HepG2 (cell line): ENCODE results near the gene TOR4A. TPM values are rescaled to one million over a fixed set of nuclear protein-coding genes. Genes with fewer than 3 reads are reported as not detected.
A peak's percentile ranks its signal among the peaks of the same experiment; 100 is the strongest.

Experiments used
- AGO2 ChIP-seq: fragments of 200-400 bp; formaldehyde crosslinking; optimal IDR thresholded peaks from 2 replicates; pipeline ENCODE3; 2017; ENCODE audit warnings: mild to moderate bottlenecking, low read depth, low read length, moderate library complexity
- KDM2A ChIP-seq: sonication (generic); formaldehyde crosslinking; IDR thresholded peaks from 2 replicates; pipeline ENCODE4 v1.4.0; 2020; ENCODE audit warnings: low read depth, missing genetic modification reagents, borderline replicate concordance
- NCOR1 ChIP-seq: fragments of 200-600 bp; sonication (generic); IDR thresholded peaks from 2 replicates; pipeline ENCODE4 v1.7.0; 2017; ENCODE audit warnings: antibody characterized with exemption, low read length, borderline replicate concordance
- RNF2 ChIP-seq: fragments of 450-650 bp; conservative IDR thresholded peaks from 2 replicates; pipeline ENCODE4 v1.6.1; 2016; ENCODE audit warnings: low read depth
- SAP130 ChIP-seq: IDR thresholded peaks from 2 replicates; pipeline ENCODE4 v1.6.1; 2016; ENCODE audit warnings: low read depth
- ZBTB7A ChIP-seq: sonication (generic); formaldehyde crosslinking; IDR thresholded peaks from 2 replicates; pipeline ENCODE4 v1.8.0; 2022; ENCODE audit warnings: mild to moderate bottlenecking, missing genetic modification reagents
- ZNF484 ChIP-seq: sonication (generic); formaldehyde crosslinking; IDR thresholded peaks from 2 replicates; pipeline ENCODE4 v1.5.1; 2020; ENCODE audit warnings: mild to moderate bottlenecking, low read depth, missing genetic modification reagents, borderline replicate concordance
- ZNF564 ChIP-seq: sonication (generic); formaldehyde crosslinking; IDR thresholded peaks from 2 replicates; pipeline ENCODE4 v1.8.1; 2023; ENCODE audit warnings: mild to moderate bottlenecking, missing genetic modification reagents
- ZNF614 ChIP-seq: IDR thresholded peaks from 2 replicates; pipeline ENCODE4 v1.6.1; 2018; ENCODE audit warnings: missing biosample characterization, missing genetic modification reagents, inconsistent platforms, borderline replicate concordance
- ZNF652 ChIP-seq: IDR thresholded peaks from 2 replicates; pipeline ENCODE4 v1.6.1; 2016; ENCODE audit warnings: low read depth, borderline replicate concordance
- ZNF766 ChIP-seq: sonication (generic); formaldehyde crosslinking; IDR thresholded peaks from 2 replicates; pipeline ENCODE4 v1.5.0; 2020; ENCODE audit warnings: missing genetic modification reagents, borderline replicate concordance
- ZSCAN21 ChIP-seq: sonication (generic); formaldehyde crosslinking; IDR thresholded peaks from 2 replicates; pipeline ENCODE4 v1.8.0; 2022; ENCODE audit warnings: mild to moderate bottlenecking, missing genetic modification reagents, moderate library complexity, borderline replicate concordance
- polyA plus RNA-seq, 8 experiments: library from polyadenylated mRNA; depleted of rRNA in 3 of 8; stranded (reverse) in 7 of 8; unstranded in 1 of 8; fragments of >200 nt; fragmentation: Illumina TruSeq in 4 of 8; extraction: Trizol in 4 of 8; gene quantifications; 2 replicates each; pipeline versions ENCODE4 v1.2.1 to v1.2.3, GENCODE V29; 2011 to 2016; ENCODE audit warnings: low read depth in 4 of 8, missing spikeins in 1 of 8, mixed read lengths in 1 of 8; ENCODE audit not compliant: insufficient read depth in 1 of 8
- total RNA-seq, 5 experiments: library from RNA; depleted of rRNA; stranded (reverse); fragments of >200 nt; fragmentation: Illumina TruSeq; extraction: Trizol; gene quantifications; 2 replicates each; pipeline ENCODE4 v1.2.3, GENCODE V29; 2016; ENCODE audit warnings: low read depth in 1 of 5
- TF ChIP-seq, protein P1 (sequence below), 2 experiments: fragments of 450-650 bp in 1 of 2; sonication (generic) in 1 of 2; formaldehyde crosslinking in 1 of 2; IDR thresholded peaks; 2 replicates each; pipeline versions ENCODE4 v1.6.1 to v1.8.0; 2016 to 2022; ENCODE audit warnings: antibody characterized with exemption in 1 of 2, mild to moderate bottlenecking in 1 of 2, missing genetic modification reagents in 1 of 2
- TF ChIP-seq, protein P2 (sequence below): sonication (generic); formaldehyde crosslinking; IDR thresholded peaks from 2 replicates; pipeline ENCODE4; 2020; ENCODE audit warnings: missing genetic modification reagents, mild to moderate bottlenecking, borderline replicate concordance
- TF ChIP-seq, protein P3 (sequence below): IDR thresholded peaks from 2 replicates; pipeline ENCODE4 v1.6.1; 2016; ENCODE audit warnings: low read depth, borderline replicate concordance
- TF ChIP-seq, protein P4 (sequence below): sonication (generic); formaldehyde crosslinking; IDR thresholded peaks from 2 replicates; pipeline ENCODE4 v1.5.0; 2020; ENCODE audit warnings: missing genetic modification reagents

The TOR4A gene
- total and polyA plus RNA-seq, 2 of the 13 experiments (the other 11 are each of a cell fraction or from before 2014, with no cell fraction given), result 11.1 to 14.2 TPM

DNA sequence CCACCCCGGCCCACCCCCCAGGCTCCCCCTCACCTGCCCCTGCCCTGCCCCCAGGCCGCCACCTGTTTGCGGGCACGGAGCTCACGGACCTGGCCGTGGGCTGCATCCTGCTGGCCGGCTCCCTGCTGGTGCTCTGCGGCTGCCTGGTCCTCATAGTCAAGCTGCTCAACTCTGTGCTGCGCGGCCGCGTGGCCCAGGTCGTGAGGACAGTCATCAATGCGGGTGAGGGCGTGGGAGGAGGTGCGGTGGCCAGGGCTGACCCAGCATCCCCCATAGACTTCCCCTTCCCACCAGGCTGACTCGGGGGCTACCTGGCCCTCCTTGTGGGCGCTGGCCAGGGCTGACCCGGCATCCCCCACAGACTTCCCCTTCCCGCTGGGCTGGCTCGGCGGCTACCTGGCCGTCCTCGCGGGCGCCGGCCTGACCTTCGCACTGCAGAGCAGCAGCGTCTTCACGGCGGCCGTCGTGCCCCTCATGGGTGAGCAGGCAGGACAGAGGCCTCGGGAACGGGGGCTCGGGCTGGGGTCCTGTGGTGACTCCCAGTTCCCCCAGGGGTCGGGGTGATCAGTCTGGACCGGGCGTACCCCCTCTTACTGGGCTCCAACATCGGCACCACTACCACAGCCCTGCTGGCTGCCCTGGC lies 43.4 kb upstream of the TOR4A start (continued):
- TF ChIP-seq, protein P1, sequence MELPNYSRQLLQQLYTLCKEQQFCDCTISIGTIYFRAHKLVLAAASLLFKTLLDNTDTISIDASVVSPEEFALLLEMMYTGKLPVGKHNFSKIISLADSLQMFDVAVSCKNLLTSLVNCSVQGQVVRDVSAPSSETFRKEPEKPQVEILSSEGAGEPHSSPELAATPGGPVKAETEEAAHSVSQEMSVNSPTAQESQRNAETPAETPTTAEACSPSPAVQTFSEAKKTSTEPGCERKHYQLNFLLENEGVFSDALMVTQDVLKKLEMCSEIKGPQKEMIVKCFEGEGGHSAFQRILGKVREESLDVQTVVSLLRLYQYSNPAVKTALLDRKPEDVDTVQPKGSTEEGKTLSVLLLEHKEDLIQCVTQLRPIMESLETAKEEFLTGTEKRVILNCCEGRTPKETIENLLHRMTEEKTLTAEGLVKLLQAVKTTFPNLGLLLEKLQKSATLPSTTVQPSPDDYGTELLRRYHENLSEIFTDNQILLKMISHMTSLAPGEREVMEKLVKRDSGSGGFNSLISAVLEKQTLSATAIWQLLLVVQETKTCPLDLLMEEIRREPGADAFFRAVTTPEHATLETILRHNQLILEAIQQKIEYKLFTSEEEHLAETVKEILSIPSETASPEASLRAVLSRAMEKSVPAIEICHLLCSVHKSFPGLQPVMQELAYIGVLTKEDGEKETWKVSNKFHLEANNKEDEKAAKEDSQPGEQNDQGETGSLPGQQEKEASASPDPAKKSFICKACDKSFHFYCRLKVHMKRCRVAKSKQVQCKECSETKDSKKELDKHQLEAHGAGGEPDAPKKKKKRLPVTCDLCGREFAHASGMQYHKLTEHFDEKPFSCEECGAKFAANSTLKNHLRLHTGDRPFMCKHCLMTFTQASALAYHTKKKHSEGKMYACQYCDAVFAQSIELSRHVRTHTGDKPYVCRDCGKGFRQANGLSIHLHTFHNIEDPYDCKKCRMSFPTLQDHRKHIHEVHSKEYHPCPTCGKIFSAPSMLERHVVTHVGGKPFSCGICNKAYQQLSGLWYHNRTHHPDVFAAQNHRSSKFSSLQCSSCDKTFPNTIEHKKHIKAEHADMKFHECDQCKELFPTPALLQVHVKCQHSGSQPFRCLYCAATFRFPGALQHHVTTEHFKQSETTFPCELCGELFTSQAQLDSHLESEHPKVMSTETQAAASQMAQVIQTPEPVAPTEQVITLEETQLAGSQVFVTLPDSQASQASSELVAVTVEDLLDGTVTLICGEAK (IDR thresholded peaks at IDR 0.05), result no peak
- TF ChIP-seq, protein P1 (CRISPR knock-in tag; IDR thresholded peaks at IDR 0.05), result peak; percentile 43; the same call in 1 of the 2 replicates
- TF ChIP-seq, protein P2, sequence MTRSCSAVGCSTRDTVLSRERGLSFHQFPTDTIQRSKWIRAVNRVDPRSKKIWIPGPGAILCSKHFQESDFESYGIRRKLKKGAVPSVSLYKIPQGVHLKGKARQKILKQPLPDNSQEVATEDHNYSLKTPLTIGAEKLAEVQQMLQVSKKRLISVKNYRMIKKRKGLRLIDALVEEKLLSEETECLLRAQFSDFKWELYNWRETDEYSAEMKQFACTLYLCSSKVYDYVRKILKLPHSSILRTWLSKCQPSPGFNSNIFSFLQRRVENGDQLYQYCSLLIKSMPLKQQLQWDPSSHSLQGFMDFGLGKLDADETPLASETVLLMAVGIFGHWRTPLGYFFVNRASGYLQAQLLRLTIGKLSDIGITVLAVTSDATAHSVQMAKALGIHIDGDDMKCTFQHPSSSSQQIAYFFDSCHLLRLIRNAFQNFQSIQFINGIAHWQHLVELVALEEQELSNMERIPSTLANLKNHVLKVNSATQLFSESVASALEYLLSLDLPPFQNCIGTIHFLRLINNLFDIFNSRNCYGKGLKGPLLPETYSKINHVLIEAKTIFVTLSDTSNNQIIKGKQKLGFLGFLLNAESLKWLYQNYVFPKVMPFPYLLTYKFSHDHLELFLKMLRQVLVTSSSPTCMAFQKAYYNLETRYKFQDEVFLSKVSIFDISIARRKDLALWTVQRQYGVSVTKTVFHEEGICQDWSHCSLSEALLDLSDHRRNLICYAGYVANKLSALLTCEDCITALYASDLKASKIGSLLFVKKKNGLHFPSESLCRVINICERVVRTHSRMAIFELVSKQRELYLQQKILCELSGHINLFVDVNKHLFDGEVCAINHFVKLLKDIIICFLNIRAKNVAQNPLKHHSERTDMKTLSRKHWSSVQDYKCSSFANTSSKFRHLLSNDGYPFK (CRISPR knock-in tag), result no peak
- TF ChIP-seq ZBTB7A, result 0 out of 2 replicates have a peak, but pooled peaks have one; percentile 26
- TF ChIP-seq KDM2A (CRISPR knock-in tag), result no peak; the same call in 1 of the 2 replicates
- no peak; the same call in 1 of the 2 replicates for TF ChIP-seq SAP130 (CRISPR knock-in tag)
- 0 out of 2 replicates have a peak, but pooled peaks have one; percentile 38 for TF ChIP-seq ZNF564 (CRISPR knock-in tag)
- no peak for TF ChIP-seq RNF2
- TF ChIP-seq ZNF614 (CRISPR knock-in tag), result no peak
- TF ChIP-seq, protein P3, sequence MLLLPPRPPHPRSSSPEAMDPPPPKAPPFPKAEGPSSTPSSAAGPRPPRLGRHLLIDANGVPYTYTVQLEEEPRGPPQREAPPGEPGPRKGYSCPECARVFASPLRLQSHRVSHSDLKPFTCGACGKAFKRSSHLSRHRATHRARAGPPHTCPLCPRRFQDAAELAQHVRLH (CRISPR knock-in tag), result no peak
- TF ChIP-seq ZNF652 (CRISPR knock-in tag), result no peak
- TF ChIP-seq ZSCAN21 (CRISPR knock-in tag), result no peak
- no peak for TF ChIP-seq ZNF766 (CRISPR knock-in tag)
- TF ChIP-seq AGO2, result peak; percentile 38
- no peak for TF ChIP-seq ZNF484 (CRISPR knock-in tag)
- TF ChIP-seq NCOR1, result no peak
- TF ChIP-seq, protein P4, sequence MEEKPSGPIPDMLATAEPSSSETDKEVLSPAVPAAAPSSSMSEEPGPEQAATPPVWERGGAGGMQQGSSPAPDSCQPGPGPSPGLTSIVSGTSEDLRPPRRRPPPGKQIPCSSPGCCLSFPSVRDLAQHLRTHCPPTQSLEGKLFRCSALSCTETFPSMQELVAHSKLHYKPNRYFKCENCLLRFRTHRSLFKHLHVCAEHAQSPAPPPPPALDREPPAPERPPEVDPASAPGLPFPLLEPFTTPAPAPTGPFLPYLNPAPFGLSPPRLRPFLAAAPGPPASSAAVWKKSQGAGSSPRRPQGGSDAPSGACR (CRISPR knock-in tag), result no peak
